ENCODE results near the gene MYH10.

Gene MYH10

GRCh38 chr17:8436844-8437171 lies 193.7 kb downstream of the MYH10 start:
- H2BK15ac ChIP-seq (ENCODE audit: low read length), result no peak overlapping the region
- peak overlapping the region; percentile 94 for H2AFZ ChIP-seq (ENCODE audit: low read length)
- H3K4ac ChIP-seq (ENCODE audit: low read length), result no peak overlapping the region
- no peak for DNase-seq (ENCODE audit: low spot score)
- peaks cover 2 to 10% of the 10 kb centered on the region in 2 donors for H3K4me1 ChIP-seq (ENCODE audit: control insufficient read depth in 2 of 2, insufficient read depth in 1 of 2, low read depth in 1 of 2, low read length in 2 of 2)
- H4K8ac ChIP-seq (ENCODE audit: low read depth, low read length), result no peak overlapping the region
- H3K14ac ChIP-seq (ENCODE audit: low read length), result no peak overlapping the region
- peak overlapping the region; percentile 73 for H3K4me2 ChIP-seq (ENCODE audit: insufficient read depth, low read length, poor library complexity, severe bottlenecking)
- H2BK12ac ChIP-seq (ENCODE audit: low read length), result no peak overlapping the region
- no peak overlapping the region for H3K23ac ChIP-seq (ENCODE audit: low read depth, low read length, poor library complexity)
- H2BK120ac ChIP-seq (ENCODE audit: low read depth, low read length), result no peak overlapping the region
- no peak overlapping the region for H3K9ac ChIP-seq (ENCODE audit: low read depth, low read length, poor library complexity)
- H3K27me3 ChIP-seq (ENCODE audit: control insufficient read depth in 3 of 3, insufficient read depth in 3 of 3, low read depth in 1 of 3, low read length in 3 of 3), result no peaks in the 10 kb centered on the region
- H4K91ac ChIP-seq (ENCODE audit: low read depth, low read length, poor library complexity), result no peak overlapping the region
- peak overlapping the region; percentile 80 to 99 for H3K4me3 ChIP-seq (ENCODE audit: low read length in 2 of 2)
- H3K9me3 ChIP-seq (replicated peaks in 1 of 2; ENCODE audit: control insufficient read depth in 2 of 2, insufficient read depth in 1 of 2, low read depth in 1 of 2, low read length in 2 of 2), result no peaks in the 10 kb centered on the region
- peaks cover 3 to 11% of the 10 kb centered on the region in 2 donors for H3K36me3 ChIP-seq (replicated peaks in 1 of 2; ENCODE audit: control insufficient read depth in 2 of 2, insufficient read depth in 2 of 2, low read length in 2 of 2)
- peak overlapping the region; percentile 86 for H3K27ac ChIP-seq (replicated peaks; ENCODE audit: low read length)
- no peak overlapping the region for H3K18ac ChIP-seq (ENCODE audit: low read length)
- H2AK5ac ChIP-seq (ENCODE audit: low read depth, low read length), result no peak overlapping the region
- no peak overlapping the region for H2BK5ac ChIP-seq (ENCODE audit: low read length)
- peaks cover 7% of the 10 kb centered on the region for H3K79me1 ChIP-seq (ENCODE audit: low read depth, low read length)
- no CpG with 5 or more reads among the region's 5 CpGs for WGBS, 2 donors (ENCODE audit: extremely low coverage in 2 of 2, insufficient read length in 2 of 2, insufficient replicate concordance in 1 of 2)

GRCh38 chr17:8436169-8436843 lies 194.2 kb downstream of the MYH10 start:
- Histone ChIP-seq H3K23ac (ENCODE audit: low read depth, low read length, poor library complexity) (peak overlapping the region; percentile 97), H3K18ac (ENCODE audit: low read length) (peak overlapping the region; percentile 94), H2BK15ac (ENCODE audit: low read length) (peak overlapping the region; percentile 67), H4K8ac (ENCODE audit: low read depth, low read length) (no peak overlapping the region), H2BK12ac (ENCODE audit: low read length) (peak overlapping the region; percentile 41), H3K4me2 (ENCODE audit: insufficient read depth, low read length, poor library complexity, severe bottlenecking) (peak overlapping the region; percentile 73), H3K36me3 (replicated peaks in 1 of 2; ENCODE audit: control insufficient read depth in 2 of 2, insufficient read depth in 2 of 2, low read length in 2 of 2) (peaks cover 3 to 11% of the 10 kb centered on the region in 2 donors), H3K9me3 (replicated peaks in 1 of 2; ENCODE audit: control insufficient read depth in 2 of 2, insufficient read depth in 1 of 2, low read depth in 1 of 2, low read length in 2 of 2) (no peaks in the 10 kb centered on the region), H3K9ac (ENCODE audit: low read depth, low read length, poor library complexity) (peak overlapping the region; percentile 95), H3K79me1 (ENCODE audit: low read depth, low read length) (peaks cover 7% of the 10 kb centered on the region), H3K27ac (replicated peaks; ENCODE audit: low read length) (peak overlapping the region; percentile 86), H3K27me3 (ENCODE audit: control insufficient read depth in 3 of 3, insufficient read depth in 3 of 3, low read depth in 1 of 3, low read length in 3 of 3) (peaks cover 0 to 2% (median 0%) of the 10 kb centered on the region in 3 experiments), H2BK5ac (ENCODE audit: low read length) (peak overlapping the region; percentile 90), H3K14ac (ENCODE audit: low read length) (peak overlapping the region; percentile 94), H2BK120ac (ENCODE audit: low read depth, low read length) (no peak overlapping the region), H2AFZ (ENCODE audit: low read length) (peak overlapping the region; percentile 94), H4K91ac (ENCODE audit: low read depth, low read length, poor library complexity) (no peak overlapping the region), H3K4me1 (ENCODE audit: control insufficient read depth in 2 of 2, insufficient read depth in 1 of 2, low read depth in 1 of 2, low read length in 2 of 2) (peaks cover 2 to 5% of the 10 kb centered on the region in 2 donors), H2AK5ac (ENCODE audit: low read depth, low read length) (no peak overlapping the region), H3K4ac (ENCODE audit: low read length) (no peak overlapping the region), H3K4me3 (ENCODE audit: low read length in 2 of 2) (peak overlapping the region; percentile 80 to 99)
- no CpG with 5 or more reads among the region's 43 CpGs for WGBS, 2 donors (ENCODE audit: extremely low coverage in 2 of 2, insufficient read length in 2 of 2, insufficient replicate concordance in 1 of 2)
- DNase-seq (ENCODE audit: low spot score), result peak; percentile 52

- Histone ChIP-seq H3K4me2 (ENCODE audit: insufficient read depth, low read length, poor library complexity, severe bottlenecking) (peak within 1 kb of the TSS; percentile 73), H2AK5ac (ENCODE audit: low read depth, low read length) (no peak within 1 kb of the TSS)
Measured at GRCh38 chr17:8435245-8436168, 195.0 kb downstream of the MYH10 start, which contains the start of gene NDEL1. Gene NDEL1 (plus strand): TSS chr17:8435884. CDS start chr17:8444272, 8,388 bp downstream.

GRCh38 chr17:8430966-8431365 lies 199.6 kb downstream of the MYH10 start:
- DNase-seq (ENCODE audit: low spot score), result no peak
- H3K4me2 ChIP-seq (ENCODE audit: insufficient read depth, low read length, poor library complexity, severe bottlenecking), result no peak overlapping the region

More at GRCh38 chr17:8435245-8436168, 195.0 kb downstream of the MYH10 start, which contains the start of gene NDEL1:
- Histone ChIP-seq H3K4me3 (ENCODE audit: low read length in 2 of 2) (peak within 1 kb of the TSS; percentile 80 to 99), H2AFZ (ENCODE audit: low read length) (peak within 1 kb of the TSS; percentile 94), H3K4ac (ENCODE audit: low read length) (no peak within 1 kb of the TSS), H3K14ac (ENCODE audit: low read length) (peak within 1 kb of the TSS; percentile 94), H2BK15ac (ENCODE audit: low read length) (peak within 1 kb of the TSS; percentile 67), H3K79me1 (ENCODE audit: low read depth, low read length) (peaks cover 4% of the 10 kb centered on the region), H3K18ac (ENCODE audit: low read length) (peak within 1 kb of the TSS; percentile 94), H4K91ac (ENCODE audit: low read depth, low read length, poor library complexity) (no peak within 1 kb of the TSS), H3K36me3 (replicated peaks in 1 of 2; ENCODE audit: control insufficient read depth in 2 of 2, insufficient read depth in 2 of 2, low read length in 2 of 2) (peaks cover 3 to 11% of the 10 kb centered on the region in 2 donors), H3K27me3 (ENCODE audit: control insufficient read depth in 3 of 3, insufficient read depth in 3 of 3, low read depth in 1 of 3, low read length in 3 of 3) (peaks cover 0 to 3% (median 0%) of the 10 kb centered on the region in 3 experiments), H3K9ac (ENCODE audit: low read depth, low read length, poor library complexity) (peak within 1 kb of the TSS; percentile 95), H3K23ac (ENCODE audit: low read depth, low read length, poor library complexity) (peak within 1 kb of the TSS; percentile 97), H2BK120ac (ENCODE audit: low read depth, low read length) (no peak within 1 kb of the TSS), H2BK5ac (ENCODE audit: low read length) (peak within 1 kb of the TSS; percentile 90), H2BK12ac (ENCODE audit: low read length) (peak within 1 kb of the TSS; percentile 41), H3K27ac (replicated peaks; ENCODE audit: low read length) (peak within 1 kb of the TSS; percentile 86), H4K8ac (ENCODE audit: low read depth, low read length) (no peak within 1 kb of the TSS), H3K9me3 (replicated peaks in 1 of 2; ENCODE audit: control insufficient read depth in 2 of 2, insufficient read depth in 1 of 2, low read depth in 1 of 2, low read length in 2 of 2) (no peaks in the 10 kb centered on the region), H3K4me1 (ENCODE audit: control insufficient read depth in 2 of 2, insufficient read depth in 1 of 2, low read depth in 1 of 2, low read length in 2 of 2) (peaks cover 0 to 2% of the 10 kb centered on the region in 2 donors)
- peak; percentile 97 for DNase-seq (ENCODE audit: low spot score)
- WGBS, 2 donors (ENCODE audit: extremely low coverage in 2 of 2, insufficient read length in 2 of 2, insufficient replicate concordance in 1 of 2), result no CpG with 5 or more reads among the region's 68 CpGs

More at GRCh38 chr17:8430966-8431365, 199.6 kb downstream of the MYH10 start:
- Histone ChIP-seq H4K8ac (ENCODE audit: low read depth, low read length) (no peak overlapping the region), H2BK12ac (ENCODE audit: low read length) (no peak overlapping the region), H3K18ac (ENCODE audit: low read length) (no peak overlapping the region), H3K4ac (ENCODE audit: low read length) (no peak overlapping the region), H2AFZ (ENCODE audit: low read length) (peak overlapping the region; percentile 36), H3K79me1 (ENCODE audit: low read depth, low read length) (peaks cover under 1% of the 10 kb centered on the region), H2BK5ac (ENCODE audit: low read length) (no peak overlapping the region), H3K36me3 (replicated peaks in 1 of 2; ENCODE audit: control insufficient read depth in 2 of 2, insufficient read depth in 2 of 2, low read length in 2 of 2) (no peaks in the 10 kb centered on the region), H3K14ac (ENCODE audit: low read length) (no peak overlapping the region), H2AK5ac (ENCODE audit: low read depth, low read length) (no peak overlapping the region), H3K9ac (ENCODE audit: low read depth, low read length, poor library complexity) (no peak overlapping the region), H3K27ac (replicated peaks; ENCODE audit: low read length) (no peak overlapping the region), H3K4me1 (ENCODE audit: control insufficient read depth in 2 of 2, insufficient read depth in 1 of 2, low read depth in 1 of 2, low read length in 2 of 2) (peaks cover 0 to 2% of the 10 kb centered on the region in 2 donors), H2BK120ac (ENCODE audit: low read depth, low read length) (no peak overlapping the region), H2BK15ac (ENCODE audit: low read length) (no peak overlapping the region), H3K4me3 (ENCODE audit: low read length in 2 of 2) (no peak overlapping the region), H4K91ac (ENCODE audit: low read depth, low read length, poor library complexity) (no peak overlapping the region), H3K9me3 (replicated peaks in 1 of 2; ENCODE audit: control insufficient read depth in 2 of 2, insufficient read depth in 1 of 2, low read depth in 1 of 2, low read length in 2 of 2) (no peaks in the 10 kb centered on the region), H3K23ac (ENCODE audit: low read depth, low read length, poor library complexity) (no peak overlapping the region), H3K27me3 (ENCODE audit: control insufficient read depth in 3 of 3, insufficient read depth in 3 of 3, low read depth in 1 of 3, low read length in 3 of 3) (peaks cover 0 to 3% (median 0%) of the 10 kb centered on the region in 3 experiments)
- WGBS, 2 donors (ENCODE audit: extremely low coverage in 2 of 2, insufficient read length in 2 of 2, insufficient replicate concordance in 1 of 2), result no CpG with 5 or more reads among the region's 7 CpGs
